Head of caudate nucleus (tissue), 42 donors: ENCODE measurements around the gene MISP3.

ENCODE experiments used
- DNase-seq, 42 donors: peaks; one replicate each; pipeline versions ENCODE4 v3.0.0 to v3.0.0-alpha.2; 2020 to 2021; ENCODE audit warnings: mixed read lengths in 7 of 42
- intact Hi-C: fragments of 100-400 bp; cut with DNase I; formaldehyde crosslinking; loops from one replicate; pipeline ENCODE4 v1.15.0; 2022

Gene MISP3

DNA sequence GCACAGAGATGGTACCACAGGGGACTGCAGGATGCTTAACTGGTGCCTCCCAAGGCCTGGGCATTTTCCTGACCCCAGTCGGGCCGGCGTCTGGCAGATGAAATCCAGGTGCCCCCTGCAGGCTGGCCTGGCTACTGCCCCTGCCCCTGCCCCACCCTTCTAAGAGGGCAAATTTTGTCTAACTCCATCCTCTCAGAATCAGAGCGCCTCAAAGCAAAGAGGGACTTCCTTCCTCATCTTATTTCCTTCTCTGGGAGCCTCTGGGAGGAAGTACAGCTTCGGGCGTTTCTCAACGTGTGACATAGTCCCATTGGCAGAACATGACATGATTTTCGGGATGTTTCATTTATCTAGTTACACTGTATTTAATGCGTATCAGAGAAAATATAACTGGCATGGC lies 42.3 kb downstream of the MISP3 start:
- DNase-seq = peak in 28 of 42 donors; percentile 18 to 67 (median 44)
- intact Hi-C loops = loop anchor here (5.0 kb wide), 1 partner anchor 33 kb away; no protein-coding TSS in a partner anchor

DNA sequence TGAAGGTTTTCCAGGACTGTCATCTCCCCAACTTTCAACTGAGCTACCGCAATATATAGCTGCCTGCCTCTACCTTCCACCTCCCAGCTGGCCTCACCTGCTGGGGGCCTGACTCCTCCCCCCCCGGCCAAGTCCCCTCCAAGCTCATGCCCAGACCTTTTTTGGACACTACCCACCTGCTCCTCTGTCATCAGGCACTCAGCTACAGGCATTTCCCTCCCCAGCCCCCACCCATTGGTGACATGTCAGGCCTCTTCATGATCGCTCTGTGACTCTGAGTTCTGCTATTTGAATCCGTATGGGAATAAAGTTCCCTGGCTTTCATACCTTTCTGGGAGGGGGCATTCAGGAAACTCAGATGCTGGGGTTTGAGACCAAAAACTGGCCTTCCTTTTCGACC lies 43.2 kb downstream of the MISP3 start:
- no peak for DNase-seq
- intact Hi-C loops = loop anchor here (5.0 kb wide), 1 partner anchor 33 kb away; no protein-coding TSS in a partner anchor

DNA sequence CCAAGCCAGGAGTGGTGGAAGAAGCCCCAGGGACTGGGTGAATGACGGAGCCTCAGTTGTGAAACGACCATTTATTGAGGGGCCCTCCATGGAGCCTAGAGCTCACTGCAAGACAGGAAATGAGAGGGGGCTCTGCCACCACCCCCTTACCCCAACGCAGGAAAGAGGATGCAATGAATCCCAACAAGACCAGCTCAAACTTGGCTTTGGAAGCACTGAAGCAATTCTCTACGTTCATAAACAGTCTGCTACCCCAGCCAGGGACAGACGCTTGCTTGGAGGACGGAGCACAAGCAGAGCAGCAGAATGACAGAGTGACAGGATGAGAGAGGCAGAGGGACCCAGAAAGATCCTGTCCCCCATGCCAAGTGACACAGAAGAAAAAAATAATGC lies 43.9 kb downstream of the MISP3 start:
- DNase-seq = no peak
- intact Hi-C loops = loop anchor here (5.0 kb wide), 1 partner anchor 34 kb away; no protein-coding TSS in a partner anchor

DNA sequence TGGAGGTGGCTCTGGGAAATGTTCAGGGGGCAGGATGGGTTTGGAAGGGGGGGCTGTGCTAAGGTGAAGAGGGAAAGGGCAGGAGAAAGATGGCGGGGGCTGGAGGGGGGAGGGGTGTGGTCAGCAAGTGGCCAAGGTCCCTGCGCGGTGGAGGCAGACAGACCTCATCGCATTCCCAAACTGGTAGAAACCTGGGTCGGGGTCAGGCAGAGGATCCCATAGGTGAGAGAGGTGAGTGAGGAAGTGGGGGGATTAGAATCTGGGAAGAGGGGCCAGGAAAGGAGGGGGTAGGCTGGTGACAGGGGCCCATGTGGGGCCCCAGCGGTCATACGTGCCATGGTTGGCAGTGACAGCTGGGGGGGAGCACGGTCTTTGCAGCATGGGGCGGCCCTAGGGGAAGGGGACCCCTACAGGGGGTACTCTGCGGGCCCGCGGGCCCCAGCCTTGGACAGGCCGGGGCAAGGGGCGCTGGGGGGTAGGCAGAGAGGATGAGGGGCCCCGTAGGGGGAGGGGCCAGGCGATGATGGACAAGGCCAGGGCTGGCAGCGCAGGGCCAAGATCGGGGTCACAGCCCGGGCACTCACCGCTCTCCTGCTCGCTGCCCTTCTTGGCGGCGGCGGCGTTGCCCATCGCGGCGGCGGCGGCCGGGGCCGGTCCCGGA lies 44.5 kb downstream of the MISP3 start:
- DNase-seq = peak in 21 of 42 donors; percentile 10 to 57 (median 35)

DNA sequence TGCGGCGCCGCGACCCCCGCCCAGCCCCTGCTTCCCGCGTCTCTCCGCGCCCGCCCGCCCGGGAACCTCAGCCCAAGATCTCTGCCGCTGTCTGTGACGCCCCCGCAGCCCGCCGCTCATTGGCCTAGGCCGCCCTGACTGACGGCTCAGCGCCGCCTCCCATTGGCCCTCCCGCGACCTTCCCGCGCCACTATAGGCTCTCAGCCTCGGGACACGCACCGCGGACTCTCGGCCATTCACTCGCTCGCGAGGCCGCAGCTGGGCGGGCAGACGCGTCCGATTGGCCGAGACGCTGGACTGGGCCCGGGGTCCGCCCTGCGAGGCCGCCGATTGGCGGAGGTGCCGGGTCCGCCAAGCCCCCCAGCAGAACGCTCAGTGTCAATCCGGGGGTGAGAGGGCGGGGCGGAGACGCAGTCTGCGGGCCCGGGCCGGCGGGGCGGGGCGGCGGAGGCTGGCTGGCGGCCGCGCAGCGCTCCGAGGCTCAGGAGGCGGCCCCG lies 45.1 kb downstream of the MISP3 start, which contains the start of gene PRKACA:
PRKACA (minus strand) TSS at position 95 of the 497 bp plus-strand sequence. CDS start 215 bp downstream, outside the sequence.
- DNase-seq = peak; percentile 98 to 100 (median 100)
- intact Hi-C loops = loop anchor here (5.0 kb wide), 1 partner anchor 35 kb away; no protein-coding TSS in a partner anchor

More for the DNA sequence above, 44.5 kb downstream of the MISP3 start:
- intact Hi-C loops = loop anchor here (5.0 kb wide), 1 partner anchor 35 kb away; no protein-coding TSS in a partner anchor

DNA sequence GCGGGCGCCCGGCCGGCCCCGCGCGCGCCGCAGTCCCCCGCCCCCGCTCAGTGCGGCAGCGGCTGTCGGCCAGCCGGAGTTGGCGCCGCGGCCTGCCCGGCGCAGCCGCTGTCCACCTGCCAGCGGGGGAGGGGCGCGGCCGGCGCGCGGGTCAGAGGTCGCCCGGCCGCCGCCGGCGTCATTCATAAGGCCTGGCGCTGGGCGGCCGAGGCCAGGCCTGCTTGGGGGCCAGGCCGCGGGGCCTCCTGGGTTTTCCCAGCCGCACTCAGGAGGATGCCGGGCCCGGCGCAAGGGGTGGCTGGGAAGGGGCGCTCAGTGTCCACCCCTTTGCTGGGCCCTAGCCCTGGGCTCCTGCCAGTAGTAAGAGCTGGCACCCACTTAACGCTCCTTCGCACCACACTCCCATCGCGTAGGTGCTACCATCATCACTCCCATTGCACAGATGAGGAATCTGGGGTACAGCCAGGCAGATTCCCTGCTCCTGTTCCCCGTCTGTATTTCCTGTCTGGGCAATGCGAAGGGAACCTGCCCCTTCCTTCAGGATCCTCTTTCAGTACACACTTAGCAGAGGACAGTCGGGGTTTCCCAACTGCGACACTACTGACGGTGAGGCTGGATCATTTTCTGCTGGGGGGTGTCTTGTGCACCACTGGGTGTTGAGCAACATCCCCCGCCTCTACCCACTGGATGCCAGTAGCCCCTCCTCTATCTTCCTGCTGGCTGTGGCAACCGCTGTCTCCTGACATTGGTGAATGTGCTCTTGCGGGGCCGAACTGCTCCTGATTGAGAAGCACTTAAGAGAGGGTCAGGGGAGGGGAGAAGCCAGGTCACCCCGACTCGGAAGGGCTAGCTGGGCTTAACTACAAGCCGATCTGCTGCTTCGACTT lies 45.8 kb downstream of the MISP3 start:
- intact Hi-C loops = loop anchor here (5.0 kb wide), 1 partner anchor 36 kb away; no protein-coding TSS in a partner anchor

DNA sequence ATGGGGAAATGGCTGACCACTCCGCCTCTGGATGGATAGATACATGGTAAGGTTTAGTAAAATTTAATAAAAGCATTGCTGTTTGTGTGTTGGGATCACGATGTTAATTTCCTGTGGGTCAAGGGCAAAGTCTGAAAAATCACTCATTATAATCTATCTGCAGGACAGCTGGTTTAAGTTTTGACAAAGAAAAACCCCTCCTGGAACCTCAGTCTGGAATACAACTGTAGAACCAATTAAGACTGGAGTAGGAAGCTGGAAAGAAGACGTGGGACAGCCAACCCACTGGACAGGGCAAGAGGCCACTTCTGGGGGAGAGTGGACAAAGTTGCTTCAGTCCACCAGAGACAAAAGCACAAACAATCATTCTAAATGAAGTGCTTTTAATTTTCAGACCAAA lies 46.6 kb downstream of the MISP3 start:
- intact Hi-C loops = loop anchor here (5.0 kb wide), 1 partner anchor 37 kb away; no protein-coding TSS in a partner anchor

More for the DNA sequence above, 45.8 kb downstream of the MISP3 start:
- DNase-seq = peak; percentile 48 to 89 (median 73)

DNA sequence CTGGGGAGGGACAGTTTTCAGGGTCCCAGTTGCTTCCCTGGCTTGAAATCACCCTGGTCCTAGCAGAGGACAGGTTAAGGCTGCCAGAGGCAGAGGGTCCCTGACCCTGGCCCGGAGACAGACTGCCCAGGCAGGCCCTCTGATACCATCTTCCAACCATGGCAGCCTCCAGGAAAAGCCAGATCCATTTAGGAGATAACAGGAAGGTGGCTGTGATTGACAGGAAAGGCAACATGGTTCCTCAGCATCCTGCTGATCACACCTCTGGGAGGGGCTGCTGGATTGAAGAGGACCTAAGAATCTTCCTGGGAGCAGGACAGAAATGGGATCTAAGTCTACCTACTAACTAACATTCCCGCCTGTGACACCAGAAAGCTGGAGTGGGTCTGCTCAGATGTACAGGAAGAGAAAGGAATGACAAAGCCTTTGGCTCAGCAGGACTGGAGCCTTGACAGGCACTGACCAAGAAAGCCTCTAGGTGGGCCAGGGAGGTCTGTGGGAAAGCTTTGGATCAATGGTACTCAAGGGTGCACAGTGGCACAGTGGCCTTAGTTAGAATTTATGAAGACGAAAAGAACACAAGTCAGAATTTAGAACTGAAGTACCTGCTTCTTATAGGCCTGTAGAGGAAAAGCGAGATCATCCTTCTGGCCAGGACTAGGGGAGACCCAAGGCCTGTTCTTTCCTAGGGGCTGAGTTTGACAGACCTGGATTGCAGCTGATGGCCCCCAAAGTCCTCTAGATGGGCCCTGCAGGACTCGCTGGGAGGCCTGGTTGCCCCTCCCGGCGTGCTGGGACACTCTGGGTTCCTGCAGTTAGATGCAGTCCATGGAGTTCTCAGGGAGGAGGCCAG lies 47.3 kb downstream of the MISP3 start:
- intact Hi-C loops = loop anchor here (5.0 kb wide), 1 partner anchor 38 kb away; no protein-coding TSS in a partner anchor
- no peak for DNase-seq

More for the DNA sequence above, 46.6 kb downstream of the MISP3 start:
- DNase-seq = no peak

DNA sequence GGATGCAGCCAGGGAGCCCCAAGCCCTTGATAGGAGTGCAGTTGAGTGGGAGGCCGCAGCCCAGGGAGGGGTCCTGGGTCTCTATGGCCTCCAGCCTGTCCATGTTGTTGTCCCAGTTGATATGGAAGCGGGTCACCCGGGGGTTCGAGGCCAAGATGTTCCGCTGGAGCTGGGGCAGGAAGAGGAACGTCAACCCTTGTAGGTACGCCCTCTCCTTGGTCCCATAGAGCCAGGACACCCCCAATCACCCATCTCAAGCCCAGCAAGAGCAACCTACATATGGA lies 47.9 kb downstream of the MISP3 start:
- intact Hi-C loops = no loop called here
- DNase-seq = no peak

DNA sequence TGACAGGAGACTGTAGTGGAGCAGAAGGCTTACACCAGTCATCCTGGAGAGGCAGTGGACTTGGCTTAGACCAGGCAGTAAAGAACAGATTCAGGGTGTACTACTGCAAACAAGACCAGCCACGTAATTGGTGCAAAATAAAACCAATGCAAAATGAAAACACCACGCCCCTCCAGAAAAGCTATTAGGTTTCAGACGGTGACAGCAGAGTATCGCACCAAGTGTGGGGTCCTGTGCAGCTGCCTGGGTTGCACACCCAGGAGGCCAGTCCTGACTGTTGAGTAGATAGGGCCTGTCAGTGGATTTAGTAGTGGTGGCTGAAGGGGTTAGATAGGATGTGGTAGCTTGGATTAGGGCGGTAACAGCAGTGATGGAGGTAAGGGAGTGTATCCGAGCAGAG lies 50.3 kb downstream of the MISP3 start:
- no peak for DNase-seq
- intact Hi-C loops = no loop called here
